Activated naive CD4-positive, alpha-beta T cell treated with anti-CD3 and anti-CD28 coated beads, Interleukin-2, amount 50 U/mL, for 16 hours (primary cell): ENCODE results near the gene CIBAR2.

Experiments
- DNase-seq: peaks from one replicate; pipeline ENCODE4 v3.0.0-alpha.2; 2020

Gene CIBAR2

GRCh38 chr16:85144026-85144915 is 32.0 kb upstream of the CIBAR2 start:
- DNase-seq = no peak

- DNase-seq = no peak
Observed at GRCh38 chr16:85142771-85143211, 30.5 kb upstream of the CIBAR2 start.

GRCh38 chr16:85142129-85142513 is 29.8 kb upstream of the CIBAR2 start:
- no peak for DNase-seq

- no peak for DNase-seq
Observed at GRCh38 chr16:85141491-85142128, 29.3 kb upstream of the CIBAR2 start.

- DNase-seq = no peak
Observed at GRCh38 chr16:85140455-85141012, 28.3 kb upstream of the CIBAR2 start.

GRCh38 chr16:85139881-85140339 is 27.6 kb upstream of the CIBAR2 start:
- no peak for DNase-seq

- DNase-seq = no peak
Observed at GRCh38 chr16:85138825-85139627, 26.8 kb upstream of the CIBAR2 start.

- no peak for DNase-seq
Observed at GRCh38 chr16:85138073-85138824, 26.0 kb upstream of the CIBAR2 start.

- no peak for DNase-seq
Observed at GRCh38 chr16:85137323-85138072, 25.2 kb upstream of the CIBAR2 start.

GRCh38 chr16:85136702-85137322 is 24.5 kb upstream of the CIBAR2 start:
- DNase-seq = no peak

GRCh38 chr16:85136213-85136701 is 24.0 kb upstream of the CIBAR2 start:
- no peak for DNase-seq

- no peak for DNase-seq
Observed at GRCh38 chr16:85134789-85135142, 22.5 kb upstream of the CIBAR2 start.

GRCh38 chr16:85134076-85134788 is 22.0 kb upstream of the CIBAR2 start:
- DNase-seq = no peak

GRCh38 chr16:85133290-85133599 is 21.0 kb upstream of the CIBAR2 start:
- DNase-seq = no peak

GRCh38 chr16:85132456-85133289 is 20.4 kb upstream of the CIBAR2 start:
- DNase-seq = no peak

- DNase-seq = no peak
Observed at GRCh38 chr16:85130705-85131028, 18.4 kb upstream of the CIBAR2 start.

- no peak for DNase-seq
Observed at GRCh38 chr16:85129876-85130704, 17.8 kb upstream of the CIBAR2 start.

- no peak for DNase-seq
Observed at GRCh38 chr16:85128079-85128837, 16.0 kb upstream of the CIBAR2 start.
